HG03064 (cell line): Measurements from ENCODE around the gene WNT7A.

Experiments used
- ATAC-seq: cut with Tn5 transposase; IDR thresholded peaks from one replicate; pipeline ENCODE4 v1.9.1; 2021; ENCODE audit warnings: low read depth; ENCODE audit not compliant: unreplicated experiment

The WNT7A gene

DNA sequence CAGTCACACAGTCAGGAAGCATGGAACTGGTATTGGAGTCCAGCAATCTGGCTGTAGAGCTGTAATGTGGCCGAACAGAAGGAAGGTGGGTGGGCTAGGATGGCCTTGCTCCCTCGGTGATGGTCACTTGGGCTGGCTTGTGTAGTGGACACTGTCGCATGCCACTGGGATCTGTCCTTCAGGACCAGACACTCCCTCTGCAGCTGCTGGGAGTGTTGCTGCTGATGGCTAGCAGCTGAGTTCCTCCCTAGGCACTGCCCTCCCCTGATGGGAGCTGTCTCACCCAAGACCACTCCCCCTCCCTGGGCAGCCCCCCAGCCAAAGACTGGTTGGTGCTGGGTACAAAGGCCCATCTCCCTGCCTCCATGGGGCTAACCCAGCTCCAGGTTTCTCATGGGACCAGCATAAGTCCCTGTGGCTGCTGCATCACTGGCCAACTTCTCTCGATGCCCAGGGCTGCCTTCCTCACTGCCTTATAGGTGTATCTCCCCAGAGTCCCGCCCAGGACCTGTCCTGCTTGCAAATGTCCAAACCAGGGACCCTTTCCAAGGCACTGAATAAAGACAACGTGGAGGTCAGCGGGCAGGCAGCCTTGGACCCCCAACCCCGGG, 48.4 kb downstream of the WNT7A start:
- no peak for ATAC-seq

DNA sequence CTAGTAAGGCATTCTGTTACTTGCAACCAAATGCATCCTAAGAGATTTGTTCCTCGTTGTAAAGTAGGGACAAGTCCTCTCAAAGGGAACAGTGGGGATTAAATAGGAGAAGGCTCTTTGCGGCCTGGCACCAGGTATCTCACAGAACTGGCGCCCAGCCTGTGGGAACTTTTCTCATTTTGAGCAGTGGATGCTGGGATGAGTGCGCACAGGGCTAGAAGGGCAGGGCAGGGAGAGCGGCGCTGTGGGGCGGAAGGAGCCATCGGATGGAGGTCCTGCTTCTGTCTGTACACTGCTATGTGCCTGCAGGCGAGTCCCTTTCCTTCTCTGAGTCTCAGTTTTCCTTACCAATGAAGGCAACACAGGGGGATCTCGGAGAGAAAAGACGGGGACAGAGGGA, 50.6 kb downstream of the WNT7A start:
- no peak for ATAC-seq

DNA sequence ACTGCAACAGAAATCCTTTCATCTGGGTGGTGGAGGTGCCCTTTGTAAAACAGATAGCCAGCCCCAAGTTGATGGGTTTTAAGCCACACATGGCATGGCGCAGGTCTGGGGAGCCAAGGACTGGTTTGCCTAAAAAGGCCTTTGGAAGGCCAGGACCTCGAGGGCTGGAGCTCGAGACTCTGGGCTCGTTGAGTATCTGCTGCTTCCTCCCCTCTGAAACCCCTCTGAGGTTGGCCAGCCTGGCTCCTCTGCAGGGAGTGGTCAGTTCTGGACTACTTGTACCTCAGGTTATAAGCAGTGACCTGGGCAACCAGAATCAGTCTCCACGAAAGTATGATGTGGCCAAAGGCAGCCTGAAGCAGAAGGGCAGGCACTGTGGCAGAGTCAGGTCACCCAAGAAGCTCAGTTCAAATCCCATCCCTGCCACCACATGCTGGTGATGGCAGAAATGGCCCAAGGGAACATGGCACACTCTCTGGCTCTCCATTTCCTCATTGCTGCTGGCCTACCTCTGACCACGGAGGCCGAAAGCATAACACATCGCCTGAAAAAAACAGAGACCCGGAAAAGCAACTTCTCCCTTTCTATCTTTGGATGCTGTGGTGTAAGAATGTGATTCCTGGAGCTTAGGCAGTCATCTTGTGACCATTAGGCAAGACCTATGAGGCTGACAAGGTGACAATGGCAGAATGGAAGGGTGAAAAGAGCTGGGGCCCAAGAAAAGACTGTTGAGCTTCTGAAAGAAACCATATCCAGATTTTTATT, 51.2 kb downstream of the WNT7A start:
- ATAC-seq: no peak

DNA sequence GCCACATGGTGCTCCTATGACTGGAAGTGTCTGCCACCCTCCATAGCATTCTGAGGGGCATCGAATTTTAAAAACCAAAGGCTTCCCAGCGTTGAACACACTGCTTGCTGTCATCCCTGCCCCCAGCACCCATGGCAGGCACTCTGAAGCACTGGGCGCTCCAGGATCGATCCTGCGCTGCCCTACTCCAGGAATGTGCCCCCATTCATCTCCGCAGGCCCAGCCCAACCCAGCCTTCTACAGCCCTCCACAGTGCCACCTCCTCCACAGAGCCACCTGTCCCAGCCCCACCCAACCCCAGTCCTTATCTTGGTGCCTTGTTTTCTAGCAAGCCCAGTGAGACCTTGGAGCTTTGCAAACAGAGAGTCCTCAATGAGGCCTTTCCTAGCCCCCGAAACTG, 52.2 kb downstream of the WNT7A start:
- no peak for ATAC-seq

DNA sequence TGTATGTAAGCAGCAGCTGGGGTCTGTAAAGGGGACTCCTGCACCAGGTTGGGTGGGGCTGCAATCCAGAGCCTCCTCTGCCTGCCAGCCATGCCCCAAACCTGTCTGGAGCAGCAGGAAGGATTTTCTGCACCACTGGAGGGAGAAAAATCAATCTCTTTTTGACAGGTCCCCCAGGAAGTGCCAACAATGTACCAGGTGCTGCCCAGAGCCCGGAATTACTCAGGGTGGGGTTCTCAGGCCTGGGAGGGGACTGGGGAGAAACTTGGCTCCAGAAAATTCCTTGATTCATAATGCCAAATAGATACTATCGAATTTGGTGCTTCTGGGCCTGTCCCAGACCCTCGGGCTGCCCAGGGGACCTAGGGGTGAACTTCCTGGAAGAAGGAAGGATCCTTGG, 52.6 kb downstream of the WNT7A start:
- ATAC-seq: no peak

DNA sequence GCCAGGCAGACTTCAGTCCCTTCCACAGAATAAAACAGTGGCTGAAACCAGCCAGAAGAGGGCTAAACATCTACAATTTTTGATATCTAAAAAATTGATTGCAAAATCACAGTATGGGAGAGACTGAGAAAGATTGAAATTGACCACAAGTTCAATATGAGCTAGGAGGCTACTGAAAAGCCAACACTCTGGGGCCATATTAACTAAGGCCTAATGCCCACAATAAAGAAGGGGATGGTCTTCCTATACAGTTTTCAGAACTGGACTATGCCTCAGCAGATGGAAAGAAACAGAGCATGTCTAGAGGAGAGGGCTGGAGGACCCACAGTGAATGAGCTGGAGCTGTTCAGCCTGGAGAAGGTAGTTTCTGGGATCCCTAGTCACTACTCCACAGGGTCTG, 53.2 kb downstream of the WNT7A start:
- ATAC-seq: no peak

DNA sequence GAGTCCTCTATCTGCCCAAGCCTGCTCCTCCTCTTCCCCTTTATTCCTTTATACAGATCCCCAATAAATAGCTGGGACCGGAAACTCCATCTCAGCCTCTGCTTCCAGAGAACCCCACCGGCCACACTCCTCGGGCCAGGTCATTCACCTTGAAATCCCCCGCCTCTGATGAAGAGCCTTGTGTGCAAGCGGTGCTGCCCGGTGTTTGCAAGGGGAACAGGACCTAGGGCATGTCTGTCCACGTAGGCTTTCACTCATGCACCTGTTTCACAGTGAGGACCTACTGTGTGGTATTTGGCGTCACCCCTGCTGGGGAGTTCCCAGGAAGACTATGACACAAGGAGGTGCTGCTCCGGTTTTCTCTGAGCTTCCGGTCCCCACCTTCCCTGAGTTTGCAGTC, 54.0 kb downstream of the WNT7A start:
- no peak for ATAC-seq

DNA sequence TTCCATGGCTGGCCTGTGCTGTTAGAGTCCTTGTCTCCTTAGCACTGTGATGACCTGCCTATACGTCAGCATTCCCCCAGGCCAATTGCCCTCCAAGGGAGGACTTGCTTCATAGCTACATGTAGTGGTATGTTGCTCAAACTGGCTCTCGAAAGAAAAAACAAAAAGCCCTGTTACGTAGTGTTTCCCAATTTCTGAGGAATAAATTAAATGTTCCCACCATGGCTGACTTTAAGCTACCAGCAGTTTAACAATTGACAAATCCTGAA, 54.6 kb downstream of the WNT7A start:
- no peak for ATAC-seq

DNA sequence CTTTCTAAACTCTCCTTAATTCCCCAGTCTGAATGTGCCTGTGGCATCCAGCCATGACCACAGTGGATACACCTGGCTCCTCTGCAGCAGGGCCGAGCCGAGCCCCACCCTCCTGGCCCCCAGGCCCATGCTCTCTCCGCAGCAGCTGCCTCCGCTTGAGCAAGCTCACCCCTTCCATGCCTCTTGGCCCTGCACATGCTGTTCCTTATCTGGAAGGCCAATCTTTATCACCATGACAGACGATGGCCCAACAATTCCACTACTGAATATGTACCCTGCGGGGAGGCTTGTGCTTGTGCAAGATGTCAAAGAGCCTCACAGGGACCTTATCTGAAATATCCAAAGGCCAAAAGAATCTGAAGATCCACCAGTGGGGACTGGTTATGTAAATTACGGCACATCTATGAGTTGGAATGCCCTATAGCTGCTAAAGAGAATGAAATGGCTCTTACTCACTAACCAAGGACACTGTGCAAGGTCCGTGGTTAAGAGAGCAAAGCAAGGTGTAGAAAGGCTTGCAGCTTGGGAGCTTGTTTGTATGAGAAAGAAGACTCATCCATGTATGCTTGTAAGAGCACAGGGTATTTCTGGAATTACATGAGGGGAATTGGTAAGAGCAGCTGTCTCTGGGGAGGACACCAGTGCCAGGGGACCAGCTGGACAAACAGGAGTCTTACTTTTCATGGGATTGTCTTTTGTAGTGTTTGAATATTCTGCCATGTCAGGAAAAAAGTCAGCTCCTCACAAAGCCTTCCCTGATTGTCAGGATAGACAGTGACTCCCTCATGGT, 55.2 kb downstream of the WNT7A start:
- ATAC-seq: no peak

DNA sequence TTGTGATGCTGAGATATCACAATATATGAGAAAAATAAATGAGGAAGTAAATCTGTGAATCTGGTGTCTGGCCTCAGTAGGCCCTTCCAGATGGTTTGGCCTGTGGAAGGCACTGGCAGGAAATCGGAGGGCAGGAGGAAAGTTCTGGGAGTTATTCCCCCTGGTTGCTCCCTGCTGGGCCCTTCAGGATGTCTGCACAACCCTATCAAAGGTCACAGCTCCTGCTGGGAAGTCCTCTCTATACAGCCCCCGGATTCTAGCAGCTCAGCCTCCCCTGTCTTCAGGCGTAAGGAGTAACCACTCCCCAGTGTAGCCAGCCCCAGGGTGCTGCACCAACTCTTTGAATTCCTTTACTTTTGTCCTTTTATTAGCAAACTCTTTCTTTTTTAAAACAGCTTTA, 56.2 kb downstream of the WNT7A start:
- ATAC-seq: no peak

DNA sequence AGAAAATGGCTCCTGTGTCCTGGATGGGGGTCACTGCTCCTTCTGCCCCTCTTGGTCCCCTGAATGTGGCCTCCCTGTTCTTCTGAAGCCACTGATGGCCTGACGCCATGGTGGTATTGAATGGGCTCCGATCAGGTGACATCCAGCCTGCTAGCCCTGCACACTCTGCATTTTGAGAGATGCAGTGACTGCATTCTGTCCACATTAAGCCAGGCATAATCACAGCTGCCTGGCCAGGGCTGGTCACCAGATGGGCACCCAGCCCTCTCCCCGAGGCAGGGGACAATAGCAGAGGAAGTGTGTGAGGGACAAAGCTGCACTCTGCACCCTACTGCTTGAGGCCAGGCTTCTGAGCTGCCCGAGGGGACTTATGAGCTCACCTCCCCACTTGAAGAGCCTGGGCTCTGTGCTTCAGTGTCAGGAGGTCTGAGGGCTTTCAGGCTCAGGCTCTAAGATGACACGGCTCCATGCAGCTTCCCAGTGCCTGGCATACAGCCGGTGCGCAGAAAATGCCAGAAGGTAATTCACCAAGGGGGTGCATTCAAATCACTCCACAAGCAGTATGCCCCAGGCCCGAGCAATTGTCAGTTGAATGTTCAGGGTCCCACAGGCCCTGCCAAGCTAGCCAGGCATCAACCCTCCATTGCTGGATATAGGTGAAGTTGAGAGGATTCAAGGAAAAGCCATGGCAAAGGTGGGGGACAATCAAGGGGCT, 56.8 kb downstream of the WNT7A start:
- no peak for ATAC-seq

DNA sequence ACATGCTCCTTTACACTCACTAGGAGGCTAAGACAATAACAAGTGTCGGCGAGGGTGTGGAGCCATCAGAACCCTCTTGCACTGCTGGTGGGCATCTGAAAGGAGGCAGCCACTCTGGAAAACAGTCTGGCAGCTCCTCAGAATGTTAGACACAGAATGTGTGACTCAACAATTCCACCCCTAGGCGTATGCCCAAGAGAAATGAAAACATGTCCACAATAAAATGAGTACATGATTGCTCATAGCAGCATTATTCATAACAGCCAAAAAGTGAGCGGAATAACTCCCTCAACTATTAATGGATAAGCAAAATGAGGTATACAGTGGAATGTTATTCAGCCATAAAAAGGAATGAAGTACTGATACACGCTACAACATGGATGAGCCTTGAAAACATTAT, 57.8 kb downstream of the WNT7A start:
- no peak for ATAC-seq

DNA sequence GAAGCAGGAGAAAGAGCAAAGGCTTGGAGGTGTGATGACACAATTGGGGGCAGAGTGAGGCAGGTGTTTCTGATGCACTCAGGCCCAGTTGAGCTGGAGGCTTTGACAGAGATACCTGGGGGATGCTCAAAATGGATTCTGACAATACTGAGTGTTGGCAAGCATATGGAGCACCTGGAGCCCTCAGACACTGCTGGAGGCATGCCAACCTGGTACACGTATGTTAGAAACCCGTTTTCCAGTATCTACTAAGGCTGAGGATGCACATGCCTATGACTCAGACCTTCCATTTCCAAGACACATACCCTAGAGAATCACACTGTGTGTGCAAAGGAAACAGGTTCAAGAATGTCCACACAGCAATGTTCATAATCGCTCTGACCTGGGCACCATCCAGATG, 58.7 kb downstream of the WNT7A start:
- ATAC-seq: no peak

DNA sequence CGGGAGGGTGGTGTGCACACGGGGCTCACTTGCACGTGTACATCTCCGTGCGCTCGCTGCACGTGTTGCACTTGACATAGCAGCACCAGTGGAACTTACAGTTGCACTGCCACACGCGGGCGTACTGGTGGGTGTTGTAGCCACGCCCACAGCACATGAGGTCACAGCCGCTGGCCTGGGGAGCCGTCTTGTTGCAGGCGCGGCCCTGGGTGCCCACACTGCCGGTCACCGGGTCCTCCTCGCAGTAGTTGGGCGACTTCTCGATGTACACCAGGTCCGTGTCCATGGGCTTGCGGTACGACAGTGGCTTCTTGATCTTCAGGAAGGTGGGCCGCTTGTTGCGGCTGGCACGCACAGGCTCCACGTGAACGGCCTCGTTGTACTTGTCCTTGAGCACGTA, 61.0 kb downstream of the WNT7A start:
- no peak for ATAC-seq

DNA sequence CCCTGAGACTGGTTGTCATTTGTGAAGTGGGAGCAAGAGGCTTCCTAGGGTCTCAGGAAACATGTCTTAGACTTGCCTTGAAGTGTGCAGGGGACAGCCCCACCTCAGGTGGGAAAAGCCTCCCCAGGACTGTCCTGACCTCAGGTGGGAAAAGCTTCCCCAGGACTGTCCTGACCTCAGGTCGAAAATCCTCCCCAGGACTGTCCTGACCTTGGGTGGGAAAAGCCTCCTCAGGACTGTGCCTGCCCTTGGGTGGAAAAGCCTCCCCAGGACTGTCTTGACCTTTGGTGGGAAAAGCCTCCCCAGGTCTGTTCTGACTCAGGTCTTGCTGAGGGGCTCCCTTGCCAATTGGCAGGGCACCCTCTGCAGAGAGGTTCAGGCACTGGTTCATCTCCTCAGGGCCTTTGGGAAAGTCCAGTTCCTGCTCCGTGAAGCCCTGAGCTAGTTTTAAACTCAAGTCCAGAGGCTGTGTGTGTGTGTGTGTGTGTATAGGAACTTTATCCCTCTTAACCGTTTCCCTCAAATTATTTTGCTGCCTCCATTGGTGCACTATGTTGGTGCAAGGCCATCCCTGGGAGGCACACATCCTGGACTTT, 64.7 kb downstream of the WNT7A start:
- no peak for ATAC-seq

DNA sequence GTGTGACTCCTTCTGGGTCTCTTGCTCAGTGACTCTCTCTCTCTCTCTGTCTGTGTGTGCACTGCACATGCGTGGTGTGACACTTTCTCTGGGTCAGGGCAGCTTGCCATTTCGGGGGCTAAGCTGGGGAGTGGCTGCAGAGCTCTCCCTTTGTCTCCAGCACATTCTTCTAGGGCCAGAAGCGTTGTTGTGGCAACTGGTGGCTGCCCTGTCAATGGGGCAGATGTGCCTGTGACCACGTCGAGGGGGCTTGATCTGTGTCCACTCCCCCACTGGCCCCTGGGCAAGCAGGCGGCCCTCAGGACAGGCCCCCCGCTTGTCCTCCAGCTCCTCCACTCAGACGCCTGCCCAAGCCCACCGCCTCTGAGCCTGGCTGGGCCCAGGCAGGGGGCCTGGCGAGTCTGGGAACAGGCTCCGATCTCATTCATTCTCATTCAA, 67.8 kb downstream of the WNT7A start:
- no peak for ATAC-seq

DNA sequence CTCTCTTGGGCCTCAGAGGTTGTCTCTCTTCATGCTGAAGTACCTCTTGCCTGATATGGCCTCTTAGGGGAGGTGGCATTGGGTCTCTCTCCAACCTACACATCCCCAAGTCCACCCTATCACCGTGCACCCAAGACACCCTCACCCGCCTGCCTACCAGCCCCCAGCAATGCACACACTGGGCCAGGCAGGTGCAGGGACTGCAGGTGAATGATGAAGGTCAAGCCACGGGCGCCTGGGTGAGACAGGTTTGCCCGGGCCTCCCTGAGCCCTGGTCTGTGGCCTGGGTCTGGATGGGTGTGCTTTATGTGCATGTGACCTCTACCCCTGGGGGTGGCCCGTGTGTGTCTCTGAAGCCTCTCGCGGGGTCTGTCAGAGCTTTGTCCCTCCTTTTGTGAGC, 68.3 kb downstream of the WNT7A start:
- no peak for ATAC-seq

DNA sequence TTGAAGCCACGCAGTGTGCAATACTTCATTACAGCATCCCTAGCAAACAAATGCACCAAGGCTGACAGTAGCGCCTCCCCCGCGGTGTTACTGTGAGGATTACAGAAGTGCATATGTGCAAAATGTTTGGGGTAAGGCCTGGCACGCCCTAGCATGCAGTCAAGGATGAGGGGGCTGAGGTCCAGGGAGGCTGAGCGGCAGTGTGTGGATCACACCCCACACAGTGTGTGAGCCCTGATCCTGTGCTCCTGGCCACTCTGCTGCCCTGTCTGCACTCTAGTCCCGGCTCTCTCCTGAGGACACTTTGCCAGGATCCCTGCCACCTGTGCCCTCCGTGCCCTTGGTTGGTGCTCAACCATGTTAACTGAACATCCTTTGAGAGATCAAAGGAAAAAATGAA, 71.3 kb downstream of the WNT7A start:
- no peak for ATAC-seq

DNA sequence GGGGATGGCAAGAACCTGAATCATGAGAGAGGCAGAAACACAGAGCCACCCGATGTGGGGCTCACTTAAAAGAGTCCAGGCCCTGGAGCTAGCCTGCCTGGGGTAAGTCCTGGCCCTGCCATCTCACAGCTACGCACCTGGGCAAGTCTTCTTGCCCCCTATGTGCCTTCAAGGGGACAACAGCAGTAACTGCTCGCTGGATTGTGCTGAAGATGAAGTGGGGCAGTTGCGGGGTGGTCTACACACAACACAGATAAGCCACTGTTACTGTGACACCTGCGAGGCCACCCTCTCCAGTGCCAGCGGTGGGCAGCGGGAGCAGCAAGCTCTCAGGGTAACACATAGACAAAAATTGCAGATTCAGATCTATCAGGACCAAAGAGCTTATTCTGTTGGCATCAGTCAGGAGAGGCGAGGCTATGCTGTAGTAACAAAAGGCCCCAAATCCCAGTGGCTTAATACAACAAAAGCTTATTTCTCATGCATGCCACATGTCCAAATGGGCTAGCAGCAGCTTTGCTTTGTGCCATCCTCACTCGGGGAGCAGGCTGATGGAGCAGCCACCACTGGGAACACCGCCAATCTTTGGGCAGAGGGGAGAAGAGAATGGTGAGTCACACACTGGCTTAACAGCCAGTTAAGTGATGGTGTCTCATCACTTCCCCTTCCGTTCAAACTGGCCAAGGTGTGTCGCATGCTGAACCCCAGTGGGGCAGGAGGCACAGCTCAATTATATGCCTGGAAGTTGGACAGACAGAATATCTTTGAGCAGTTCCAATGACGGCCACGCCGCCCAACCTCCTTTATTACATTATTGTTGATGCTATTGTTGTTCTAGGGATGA, 78.3 kb downstream of the WNT7A start:
- ATAC-seq: no peak

DNA sequence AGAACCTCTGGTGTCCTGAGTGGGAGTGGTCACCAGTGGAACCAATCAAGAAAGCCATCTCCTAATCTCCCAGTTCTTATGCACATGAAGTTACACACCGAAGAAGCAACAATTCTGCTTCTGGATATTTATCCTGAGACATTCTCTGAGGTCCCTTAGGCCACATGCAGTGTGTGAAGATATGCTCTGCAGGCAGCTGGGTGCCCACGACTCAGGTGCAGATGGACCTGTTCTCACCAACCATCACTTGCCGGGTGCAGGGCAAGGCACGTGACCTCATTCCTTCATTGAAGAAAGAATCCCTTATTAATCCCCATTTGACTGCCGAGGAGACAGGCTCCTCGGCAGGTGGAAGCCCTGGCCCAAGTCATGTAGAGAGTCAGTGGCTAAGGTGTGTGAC, 79.8 kb downstream of the WNT7A start:
- ATAC-seq: no peak
